NB4 (cell line): ENCODE measurements around the gene SLCO1B3.
"Not testable (repeated sequence)": the region's sequence is repeated elsewhere in the genome, so short reads cannot be mapped to it uniquely, and the experiment has no call there.

Experiments
- CTCF ChIP-seq: IDR thresholded peaks from one replicate; pipeline ENCODE4 v1.5.1; 2012; ENCODE audit warnings: low read depth, low read length
- MAX ChIP-seq: IDR thresholded peaks from 2 replicates; pipeline ENCODE4 v1.6.1; 2011; ENCODE audit warnings: low read depth, low read length
- POLR2A ChIP-seq: IDR thresholded peaks from 2 replicates; pipeline ENCODE4 v1.6.1; 2011; ENCODE audit warnings: mild to moderate bottlenecking; ENCODE audit not compliant: insufficient read length; ENCODE audit errors: extremely low read depth

- TF ChIP-seq POLR2A, CTCF, MAX: not testable (repeated sequence)
These were observed 30.5 kb upstream of the SLCO1B3 start for GRCh38 chr12:20779971-20780370.
